Neural progenitor cell (in vitro differentiated cells): ENCODE measurements around the gene CYTL1.

Experiments used
- CTCF ChIP-seq: fragments of 200-600 bp; sonication (generic); IDR thresholded peaks from 2 replicates; pipeline ENCODE4 v1.5.1; 2017; ENCODE audit warnings: antibody characterized with exemption, mild to moderate bottlenecking
- EZH2phosphoT487 ChIP-seq: fragments of 200-600 bp; sonication (generic); IDR thresholded peaks from 2 replicates; pipeline ENCODE4 v1.6.1; 2017; ENCODE audit warnings: antibody characterized with exemption

GRCh38 chr4:4992833-4993232 is 26.4 kb downstream of the CYTL1 start:
- TF ChIP-seq CTCF (no peak), EZH2phosphoT487 (no peak)
